AG08395 (cell line): Measurements from ENCODE around the gene BCAS2.

Source experiments
- DNase-seq: peaks from one replicate; pipeline ENCODE4 v3.0.0; 2012; ENCODE audit warnings: mixed read lengths, low spot score

BCAS2 gene

GRCh38 chr1:114558544-114558943, 22.9 kb downstream of the BCAS2 start:
- DNase-seq = peak; percentile 39

GRCh38 chr1:114554577-114554976, 26.8 kb downstream of the BCAS2 start:
- no peak for DNase-seq

- DNase-seq = no peak
These were observed 29.2 kb downstream of the BCAS2 start for GRCh38 chr1:114552106-114552639.

- no peak for DNase-seq
These were observed 30.0 kb downstream of the BCAS2 start for GRCh38 chr1:114551400-114551799.

GRCh38 chr1:114550336-114550735, 31.1 kb downstream of the BCAS2 start:
- no peak for DNase-seq

- no peak for DNase-seq
These were observed 32.3 kb downstream of the BCAS2 start for GRCh38 chr1:114549137-114549536.

- DNase-seq = no peak
These were observed 34.3 kb downstream of the BCAS2 start for GRCh38 chr1:114547076-114547475.

GRCh38 chr1:114545796-114546195, 35.6 kb downstream of the BCAS2 start:
- no peak for DNase-seq

GRCh38 chr1:114545315-114545714, 36.1 kb downstream of the BCAS2 start:
- no peak for DNase-seq

GRCh38 chr1:114540821-114541220, 40.6 kb downstream of the BCAS2 start:
- no peak for DNase-seq

- no peak for DNase-seq
These were observed 41.1 kb downstream of the BCAS2 start for GRCh38 chr1:114540272-114540671.

- no peak for DNase-seq
These were observed 45.4 kb downstream of the BCAS2 start for GRCh38 chr1:114536043-114536442.

- DNase-seq = no peak
These were observed 46.0 kb downstream of the BCAS2 start for GRCh38 chr1:114535401-114535800.

GRCh38 chr1:114531094-114531493, 50.3 kb downstream of the BCAS2 start:
- no peak for DNase-seq

GRCh38 chr1:114530224-114530623, 51.2 kb downstream of the BCAS2 start:
- no peak for DNase-seq

- DNase-seq = no peak
These were observed 56.5 kb downstream of the BCAS2 start for GRCh38 chr1:114524944-114525343.

GRCh38 chr1:114522264-114522575, 59.2 kb downstream of the BCAS2 start:
- no peak for DNase-seq

GRCh38 chr1:114521396-114522263, 59.8 kb downstream of the BCAS2 start:
- DNase-seq = no peak
